Measurements from ENCODE around the gene HOGA1. TPM values are rescaled to one million over a fixed set of nuclear protein-coding genes. Genes with fewer than 3 reads are reported as not detected.

Gene HOGA1
- 10 to 100 TPM; 33.5 to 63.1 (median 47.4) TPM for polyA plus RNA-seq (ENCODE audit: insufficient read length in 4 of 4)

DNA sequence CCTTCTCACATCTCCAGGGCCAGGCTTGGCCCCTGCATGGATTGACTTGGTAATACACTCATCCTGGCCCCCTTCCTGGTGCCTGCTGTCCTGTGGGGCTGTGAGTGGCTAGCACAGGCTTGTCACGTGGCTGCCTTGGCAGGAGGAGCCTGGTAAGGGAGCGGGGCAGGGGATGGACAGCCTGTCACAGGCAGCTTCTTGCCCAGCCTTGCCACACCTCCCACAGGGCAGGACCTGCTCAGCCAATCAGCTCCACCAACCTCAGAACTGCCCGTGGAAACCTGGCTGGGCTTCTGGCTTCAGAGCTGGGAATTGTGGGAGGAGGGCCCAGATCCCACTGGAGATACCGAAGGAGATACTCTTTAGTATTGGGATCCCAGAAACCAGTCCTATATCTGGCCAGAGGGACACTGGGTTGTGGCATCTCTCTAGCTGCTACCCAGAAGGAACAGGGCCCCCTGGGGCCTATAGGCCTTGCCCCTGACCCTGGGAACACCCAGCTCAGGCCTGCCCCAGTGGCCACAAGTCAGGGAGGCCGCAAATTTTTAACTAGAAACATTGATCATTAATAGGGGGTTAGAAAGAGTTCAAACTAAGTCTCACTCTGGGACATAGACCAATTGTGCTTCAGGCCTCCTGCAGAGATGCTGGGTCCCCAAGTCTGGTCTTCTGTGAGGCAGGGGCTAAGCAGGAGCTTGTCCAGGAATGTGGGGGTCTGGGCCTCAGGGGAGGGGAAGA lies at the start of gene HOGA1:
TSS of gene HOGA1 (plus strand) at position 330 of the 738 bp plus-strand sequence. CDS start at position 645, 315 bp downstream.
- peak in 2 of 4 donors; percentile 26 to 39 for DNase-seq (ENCODE audit: low read depth in 4 of 4, low spot score in 2 of 4)

DNA sequence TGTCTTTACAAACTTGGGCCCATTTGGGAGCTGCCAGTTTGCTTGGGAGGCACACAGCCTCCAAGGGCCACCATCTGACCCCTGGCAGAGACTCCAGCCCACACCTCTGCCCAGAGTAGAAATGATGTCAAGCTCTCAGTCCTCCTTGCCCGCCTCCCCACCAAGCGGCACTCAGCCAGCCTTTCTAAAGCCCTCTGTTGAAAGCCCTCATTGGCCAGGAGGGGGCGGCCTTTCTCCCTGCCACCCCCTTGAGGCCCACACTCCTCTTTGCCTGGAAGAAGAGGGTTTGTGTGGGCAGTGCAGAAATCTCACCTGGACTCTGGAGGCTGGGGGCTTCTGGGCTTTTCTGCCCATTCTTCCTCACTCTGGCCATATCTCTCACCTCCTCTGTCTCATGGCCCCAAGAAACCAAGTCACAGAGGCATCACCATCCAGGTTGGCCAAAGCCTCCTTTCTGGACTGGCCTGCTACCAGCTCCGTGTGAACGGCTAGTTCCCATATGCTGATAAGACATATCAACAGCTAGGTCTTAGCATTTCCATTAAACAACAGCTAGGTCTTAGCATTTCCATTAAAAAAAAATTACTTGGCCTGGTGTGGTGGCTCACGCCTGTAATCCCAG lies 49.3 kb upstream of the HOGA1 start:
- DNase-seq (ENCODE audit: low read depth in 4 of 4, low spot score in 2 of 4), result no peak

DNA sequence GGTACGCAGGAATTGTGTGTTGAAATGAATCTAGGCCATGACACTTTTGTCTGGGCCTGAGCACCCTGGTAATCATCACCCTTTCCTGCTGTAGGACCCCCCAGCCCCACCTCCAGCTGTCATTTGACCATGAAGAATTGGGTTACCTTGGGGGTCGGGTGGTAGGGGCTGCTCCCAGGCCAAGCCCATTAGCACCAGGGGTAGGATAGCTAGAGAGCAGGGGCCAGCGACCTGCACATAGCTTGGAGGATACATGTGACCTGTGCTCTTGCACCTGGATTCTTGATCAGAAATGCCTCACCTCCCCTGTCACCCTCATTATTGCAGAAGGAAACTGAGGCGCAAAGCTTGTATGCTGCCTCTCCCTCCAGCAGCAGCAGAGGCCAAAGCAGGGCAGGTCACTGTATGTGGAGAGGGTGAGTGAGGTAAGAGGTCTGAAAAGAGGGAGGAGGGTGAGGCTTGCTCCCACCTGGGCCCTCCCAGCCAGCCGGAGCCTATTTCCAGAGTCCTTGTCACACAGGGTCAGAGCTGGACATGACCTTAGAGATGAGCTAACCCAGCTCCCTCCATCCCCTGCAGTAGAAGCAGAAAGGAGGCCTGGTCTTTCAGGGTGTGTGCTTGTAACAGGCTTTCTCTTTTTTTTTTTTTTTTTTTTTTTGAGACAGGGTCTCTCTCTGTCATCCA lies 46.9 kb upstream of the HOGA1 start:
- DNase-seq (ENCODE audit: low read depth in 4 of 4, low spot score in 2 of 4), result no peak

DNA sequence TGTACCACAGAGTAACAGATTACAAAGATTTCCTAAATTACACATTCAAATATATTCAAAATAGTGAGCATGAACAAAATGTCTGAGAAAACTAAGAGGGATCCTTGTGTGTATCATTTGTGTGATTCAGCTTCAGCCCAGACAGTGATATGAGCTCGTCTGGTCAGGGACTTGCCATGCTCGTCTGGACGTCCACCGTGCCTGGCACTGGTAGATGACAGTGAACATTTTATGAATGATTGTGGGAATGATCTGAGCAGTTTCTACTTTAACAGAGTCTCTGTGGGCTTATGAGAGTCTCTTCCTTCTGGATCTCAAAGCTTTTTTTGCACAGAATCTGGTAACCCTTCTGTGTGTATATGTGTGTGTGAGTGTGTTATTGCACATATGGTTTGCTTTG lies 45.8 kb upstream of the HOGA1 start:
- no peak for DNase-seq (ENCODE audit: low read depth in 4 of 4, low spot score in 2 of 4)

DNA sequence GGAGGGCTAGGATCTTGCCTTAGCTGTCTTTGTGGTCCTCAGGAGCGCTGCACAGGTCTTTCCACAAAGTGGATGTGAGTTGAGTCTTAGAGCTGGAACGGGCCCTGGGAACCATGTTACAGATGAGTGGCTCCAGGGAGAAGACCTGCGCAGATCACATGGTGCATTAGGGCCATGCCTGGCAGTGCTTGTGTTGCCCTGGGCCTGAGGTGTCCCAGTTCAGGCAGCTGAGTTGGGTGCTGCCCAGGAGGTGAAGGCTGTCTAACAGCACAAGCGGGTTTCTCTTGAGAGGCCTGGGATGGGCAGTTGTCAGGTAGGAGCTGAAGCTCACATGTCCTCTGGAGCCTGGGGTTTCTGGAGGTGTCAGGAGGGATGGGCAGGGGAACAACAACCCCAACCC lies 45.4 kb upstream of the HOGA1 start:
- no peak for DNase-seq (ENCODE audit: low read depth in 4 of 4, low spot score in 2 of 4)

DNA sequence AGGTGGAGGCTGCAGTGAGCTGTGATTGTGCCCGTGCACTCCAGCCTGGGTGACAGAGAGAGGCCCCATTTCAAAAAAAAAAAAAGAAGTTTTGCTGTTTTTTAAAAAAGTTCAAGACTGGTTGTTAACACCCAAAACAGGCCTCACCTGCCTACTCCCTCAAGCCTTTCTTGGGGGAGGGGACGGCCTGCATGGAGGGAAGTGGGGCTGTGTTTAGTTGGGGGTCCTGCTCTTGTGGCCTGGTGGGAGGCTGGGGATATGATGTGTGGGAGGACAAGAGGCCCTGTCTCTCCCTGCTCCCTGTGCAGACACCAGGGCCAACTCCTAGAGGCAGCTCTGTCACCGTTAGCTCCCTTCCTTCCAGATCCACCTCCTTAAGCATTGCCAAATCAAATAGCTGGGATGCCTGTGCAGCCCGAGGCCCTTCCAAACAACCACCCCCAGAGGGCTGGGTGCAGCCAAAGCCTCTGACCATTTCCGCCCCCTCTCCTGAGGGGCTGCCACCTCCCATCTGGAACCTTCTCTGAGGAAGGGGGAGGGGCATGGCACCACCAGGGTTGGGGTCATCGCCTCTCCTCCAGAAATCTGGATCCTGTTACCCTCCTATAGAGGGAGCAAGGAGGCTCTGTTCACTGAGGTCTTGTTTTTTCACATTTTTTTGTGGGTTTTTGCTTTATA lies 44.5 kb upstream of the HOGA1 start:
- no peak for DNase-seq (ENCODE audit: low read depth in 4 of 4, low spot score in 2 of 4)

DNA sequence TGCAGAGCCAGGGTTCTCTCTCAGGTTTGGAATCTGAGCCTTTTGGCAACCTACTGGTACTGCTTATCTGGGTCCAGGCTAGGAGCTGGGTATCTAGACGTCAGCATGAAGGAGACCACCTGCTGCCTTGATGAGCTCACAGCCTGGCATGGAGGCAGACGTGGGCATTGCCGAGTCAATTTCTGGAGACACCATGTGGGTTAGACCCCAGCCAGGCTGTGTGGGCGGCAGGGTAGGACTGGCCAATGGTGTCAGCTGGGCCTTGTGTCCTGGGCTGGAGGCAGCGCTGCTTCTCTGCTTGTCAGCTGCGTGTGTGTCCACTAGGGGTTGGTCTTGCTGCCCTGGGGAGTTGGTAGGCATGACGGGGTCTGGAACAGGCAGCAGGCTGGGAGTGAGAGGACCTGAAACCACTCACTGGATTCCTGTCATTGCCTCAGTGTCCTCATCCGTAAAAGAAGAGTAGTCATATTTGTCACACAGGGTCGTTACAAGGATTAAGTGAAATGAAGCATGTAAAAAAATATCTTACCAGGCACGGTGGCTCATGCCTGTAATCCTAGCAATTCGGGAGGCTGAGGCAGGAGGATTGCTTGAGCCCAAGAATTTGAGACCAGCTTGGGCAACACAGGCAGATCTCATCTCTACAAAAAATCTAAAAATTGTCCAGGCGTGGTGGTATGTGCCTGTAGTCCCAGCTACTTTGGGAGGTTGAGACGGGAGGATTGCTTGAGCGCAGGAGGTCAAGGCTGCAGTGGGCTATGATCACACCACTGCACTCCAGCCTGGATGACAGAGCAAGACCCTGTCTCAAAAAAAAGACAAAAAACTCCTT lies 43.3 kb upstream of the HOGA1 start:
- no peak for DNase-seq (ENCODE audit: low read depth in 4 of 4, low spot score in 2 of 4)

DNA sequence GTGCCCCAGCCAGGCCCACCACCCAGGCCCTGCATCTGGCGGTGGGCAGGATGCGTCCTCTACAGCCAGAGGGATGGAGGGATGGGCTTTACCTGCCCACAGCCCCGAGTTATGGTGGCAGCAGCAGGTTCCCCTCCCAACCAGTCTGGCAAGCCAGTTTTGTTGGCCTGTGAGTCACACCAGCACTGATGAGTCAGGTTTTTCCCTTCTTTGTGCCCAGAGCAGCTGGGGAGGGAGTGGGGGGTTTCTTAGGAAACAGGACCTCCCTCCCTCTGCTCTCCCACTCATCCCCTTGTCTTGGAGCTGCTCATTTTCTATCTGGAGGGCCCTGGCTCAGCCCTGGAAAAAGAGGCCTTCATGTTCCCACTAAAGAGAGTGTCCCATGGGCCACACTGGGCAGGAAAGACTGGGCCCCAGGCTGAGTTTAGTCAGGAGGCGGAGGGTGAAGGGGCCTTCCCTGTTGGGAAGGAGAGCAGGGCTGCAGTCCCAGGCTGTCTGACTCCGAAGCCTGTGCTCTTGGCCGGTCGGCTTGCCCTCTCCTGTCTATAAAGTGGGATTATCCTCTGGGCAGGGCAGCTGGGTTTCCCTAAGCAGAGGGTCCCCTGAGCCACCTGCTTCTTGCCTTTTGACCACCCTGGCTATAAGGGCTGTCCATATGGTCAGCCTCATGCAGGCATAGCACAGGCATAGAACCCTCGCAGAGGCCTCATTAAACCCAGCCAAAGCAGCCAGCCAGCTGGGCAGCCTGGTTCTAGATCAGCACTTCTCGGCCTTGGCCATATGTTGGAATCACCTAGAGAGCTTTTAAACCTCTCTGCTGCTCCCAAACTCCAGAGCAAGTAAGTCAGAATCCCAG lies 41.8 kb upstream of the HOGA1 start:
- no peak for DNase-seq (ENCODE audit: low read depth in 4 of 4, low spot score in 2 of 4)

DNA sequence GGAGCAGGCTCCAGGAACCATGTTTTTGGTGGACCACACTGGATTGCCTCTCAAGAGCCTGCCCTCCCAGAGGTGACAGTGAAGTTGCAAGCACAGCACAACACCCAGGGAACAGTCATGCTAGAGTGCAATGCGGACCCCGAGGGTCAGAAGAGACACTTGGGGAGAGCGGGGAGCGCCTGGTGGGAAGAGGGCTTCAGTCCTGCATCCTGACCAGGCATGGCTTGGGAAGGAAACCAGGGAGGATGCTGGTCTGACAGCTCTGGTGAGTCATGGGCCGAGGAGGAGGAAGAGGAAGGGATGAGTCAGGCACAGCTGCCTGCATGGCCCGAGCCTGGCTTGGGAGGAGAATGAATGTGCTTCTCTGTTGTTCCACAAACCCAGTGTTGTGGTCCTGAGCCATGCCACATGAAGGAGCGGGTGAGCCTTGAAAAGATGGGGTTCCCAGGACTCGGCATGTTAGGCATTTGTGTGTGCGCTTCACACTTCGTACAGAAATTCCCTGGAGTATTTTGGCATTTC lies 41.1 kb upstream of the HOGA1 start:
- DNase-seq (ENCODE audit: low read depth in 4 of 4, low spot score in 2 of 4), result no peak

DNA sequence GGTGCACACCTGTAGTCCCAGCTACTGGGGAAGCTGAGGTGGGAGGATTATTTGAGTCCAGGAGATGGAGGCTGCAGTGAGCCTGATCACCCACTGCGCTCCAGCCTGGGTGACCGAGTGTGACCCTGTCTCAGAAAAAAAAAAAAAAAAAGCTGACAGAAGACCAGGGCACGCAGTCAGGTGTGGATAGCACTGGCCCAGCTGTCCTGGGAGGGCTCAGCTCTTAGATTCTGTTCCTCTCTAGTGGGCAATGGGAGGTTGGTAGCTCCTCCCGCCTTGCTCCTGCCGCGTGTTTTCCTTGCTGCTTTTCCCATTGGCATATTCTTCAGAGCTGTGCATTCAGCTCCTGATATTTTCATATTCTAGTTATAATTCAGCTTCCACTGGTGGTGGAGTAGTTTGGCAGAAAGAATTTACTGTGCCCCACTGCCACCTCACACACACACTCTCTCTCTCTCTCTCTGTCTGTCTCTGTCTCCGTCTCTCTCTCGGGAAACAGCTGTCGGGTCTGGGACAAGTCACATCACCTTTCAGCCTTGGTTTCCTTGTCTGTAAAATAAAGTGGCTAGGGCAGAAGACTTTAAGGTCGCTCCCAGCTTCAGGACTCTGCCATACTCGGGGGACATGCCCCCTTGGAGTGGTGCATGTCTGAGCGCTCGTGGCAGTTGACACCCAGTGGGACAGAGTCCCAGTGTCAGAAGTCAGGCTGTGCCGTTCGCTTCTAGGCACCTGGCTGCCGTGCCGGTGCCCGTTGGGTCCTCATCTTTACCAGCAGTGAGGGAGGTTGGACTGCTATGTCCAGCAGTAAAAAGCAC lies 37.5 kb upstream of the HOGA1 start:
- no peak for DNase-seq (ENCODE audit: low read depth in 4 of 4, low spot score in 2 of 4)

DNA sequence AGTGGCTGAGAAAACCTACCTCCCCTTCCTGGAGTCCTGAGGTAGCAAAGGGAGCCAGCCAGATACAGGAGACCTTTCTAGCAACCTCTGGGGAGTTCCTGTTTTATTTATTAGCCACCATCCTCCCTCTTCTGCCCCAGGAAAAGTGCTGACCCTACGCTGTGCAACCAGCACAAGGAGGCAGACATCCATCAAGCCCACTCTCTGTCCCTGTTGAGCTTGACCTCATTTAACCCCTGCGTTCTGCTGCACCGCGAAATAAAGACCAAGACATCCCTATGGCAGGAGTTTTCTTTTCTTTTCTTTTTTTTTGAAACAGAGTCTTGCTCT lies 37.0 kb upstream of the HOGA1 start:
- DNase-seq (ENCODE audit: low read depth in 4 of 4, low spot score in 2 of 4), result no peak

DNA sequence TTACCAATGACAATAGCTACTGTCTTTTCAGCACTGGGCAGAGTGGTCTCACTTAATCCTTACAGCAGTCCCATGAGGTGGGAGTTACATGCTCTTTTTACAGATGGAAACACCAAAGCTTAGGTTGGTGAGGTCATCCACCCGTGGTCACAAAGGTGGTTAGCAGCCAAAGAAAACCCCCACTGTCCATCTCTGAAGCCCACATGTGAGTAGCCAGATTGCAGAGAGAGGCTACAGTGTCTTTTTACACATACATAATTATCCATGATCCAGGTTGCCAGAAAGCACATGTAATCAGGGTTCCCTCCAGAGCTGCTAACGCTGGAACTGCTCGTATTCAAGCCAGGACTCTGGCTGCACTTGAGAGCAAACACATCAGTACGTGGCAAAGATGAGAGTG lies 36.2 kb upstream of the HOGA1 start:
- DNase-seq (ENCODE audit: low read depth in 4 of 4, low spot score in 2 of 4), result no peak

DNA sequence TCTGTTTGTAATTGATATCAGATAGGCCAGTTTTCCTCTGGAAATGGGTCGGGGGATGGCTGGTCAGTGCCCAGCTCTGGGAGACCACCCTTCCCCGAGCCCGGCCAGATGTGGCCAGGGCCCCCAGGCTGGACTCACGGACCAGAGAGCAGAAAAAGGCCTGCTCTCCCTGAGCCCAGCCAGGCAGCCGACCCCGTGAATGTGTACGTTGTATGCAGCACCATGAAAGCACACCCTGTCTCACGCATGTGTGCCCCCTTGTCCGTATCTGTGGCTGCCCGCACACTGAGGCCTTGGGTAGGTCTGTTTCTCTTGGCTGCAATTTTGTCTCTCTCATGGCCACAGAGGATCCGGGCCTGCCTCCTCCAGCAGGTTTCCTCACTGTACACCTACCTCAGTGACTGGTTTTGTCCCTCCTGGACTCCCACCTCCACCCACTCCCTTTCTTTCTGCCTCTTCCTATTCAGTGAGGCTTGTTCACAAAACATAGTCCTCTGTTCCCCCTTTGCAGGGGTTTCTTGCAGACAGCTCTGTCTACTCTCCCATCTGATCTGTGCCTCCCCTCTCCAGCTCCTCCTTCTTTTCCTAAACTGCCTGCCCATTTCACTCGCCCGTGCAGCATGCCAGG lies 35.2 kb upstream of the HOGA1 start:
- DNase-seq (ENCODE audit: low read depth in 4 of 4, low spot score in 2 of 4), result no peak

DNA sequence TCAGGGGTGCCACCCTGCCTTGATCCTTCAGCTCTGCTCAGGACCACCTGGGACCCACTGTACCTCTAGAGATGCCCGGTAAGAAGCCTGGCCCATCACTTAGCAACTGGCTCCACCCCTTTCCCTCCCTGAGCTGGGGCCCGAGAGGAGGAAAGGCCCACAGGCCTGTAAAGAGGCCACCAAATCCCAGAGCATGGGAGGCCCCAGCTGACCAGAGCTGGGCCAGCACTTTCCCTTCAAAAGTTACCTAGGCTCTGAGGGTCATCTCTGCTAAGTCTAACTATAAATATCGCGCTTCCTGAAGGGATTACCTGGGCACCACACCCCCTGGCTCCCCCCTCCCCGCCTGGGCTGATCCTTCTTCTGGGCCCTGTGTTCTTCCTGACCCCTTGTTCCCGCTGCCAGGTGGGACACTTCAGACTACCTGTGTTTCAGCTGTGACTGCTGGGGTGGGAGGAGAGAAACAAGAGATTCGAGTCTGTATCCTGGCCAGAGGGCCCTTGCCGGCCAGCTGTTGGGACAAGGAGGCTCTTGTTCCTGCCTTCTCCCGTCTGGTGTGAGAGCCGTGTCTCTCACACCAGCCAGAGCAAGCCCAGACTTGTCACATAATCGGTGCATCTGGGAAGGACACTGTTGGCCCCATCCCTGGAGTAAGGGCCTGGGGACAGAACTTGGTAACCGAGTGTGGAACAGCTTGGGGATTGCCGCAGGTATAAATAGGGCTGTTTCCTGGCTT lies 34.4 kb upstream of the HOGA1 start:
- DNase-seq (ENCODE audit: low read depth in 4 of 4, low spot score in 2 of 4), result no peak

DNA sequence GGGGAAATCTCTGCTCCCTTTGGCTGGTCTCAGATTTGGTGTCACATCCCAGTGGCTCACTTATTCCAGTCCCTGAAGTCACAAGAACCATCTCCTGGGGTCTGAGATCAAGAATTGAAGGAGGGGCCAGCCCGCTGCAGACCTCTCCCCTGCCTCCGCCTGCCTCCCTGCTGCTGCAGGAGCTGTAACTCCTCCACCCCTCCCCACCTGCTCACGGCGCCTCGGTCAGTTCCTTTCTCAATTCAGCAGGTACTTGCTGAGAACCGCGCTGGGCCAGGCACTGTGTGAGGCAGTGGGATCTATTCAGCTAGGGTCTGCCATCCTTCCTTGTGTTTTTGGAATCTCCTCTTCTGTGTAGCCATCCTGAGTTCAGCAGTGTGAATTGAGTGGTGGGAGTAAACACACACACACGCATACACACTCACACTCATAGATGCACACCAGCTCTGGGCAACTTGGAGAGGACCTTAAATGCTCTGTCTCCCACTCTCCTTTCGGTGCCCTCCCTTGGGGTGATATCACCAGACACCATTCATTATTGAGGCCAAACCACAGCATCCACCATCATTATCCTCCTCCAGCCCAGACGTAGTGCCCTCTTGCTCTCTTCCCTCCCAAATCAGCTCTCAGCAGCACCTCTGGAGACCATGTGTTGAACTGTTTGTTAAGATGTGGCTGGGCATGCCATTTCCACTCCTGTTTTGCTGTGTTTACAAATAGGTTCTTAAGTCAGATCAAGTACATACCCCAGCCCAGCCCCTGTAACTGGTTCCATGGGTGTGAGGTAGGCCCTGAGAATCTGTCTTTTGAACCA lies 33.6 kb upstream of the HOGA1 start:
- DNase-seq (ENCODE audit: low read depth in 4 of 4, low spot score in 2 of 4), result no peak

DNA sequence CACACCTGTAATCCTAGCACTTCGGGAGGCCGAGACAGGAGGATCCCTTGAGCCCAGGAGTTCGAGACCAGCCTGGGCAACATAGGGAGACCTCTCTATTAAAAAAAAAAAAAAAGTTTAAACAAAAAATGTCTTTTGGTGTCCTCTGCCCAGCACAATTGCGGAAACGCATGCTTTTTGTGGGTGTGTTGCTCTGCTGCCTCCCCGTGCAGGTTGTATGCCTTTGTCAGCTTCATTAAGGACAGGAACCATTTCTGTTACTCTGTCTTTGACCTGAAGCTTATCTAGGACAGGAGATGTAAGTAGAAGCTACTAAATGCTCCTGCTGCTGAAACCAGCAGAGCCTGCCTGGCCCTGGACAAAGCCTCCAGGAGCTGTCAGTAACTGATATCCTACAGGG lies 32.9 kb upstream of the HOGA1 start:
- DNase-seq (ENCODE audit: low read depth in 4 of 4, low spot score in 2 of 4), result no peak

All from left renal cortex interstitium (tissue), 4 donors.